Measurements from ENCODE around the gene MAB21L4. TPM values are rescaled to one million over a fixed set of nuclear protein-coding genes. Genes with fewer than 3 reads are reported as not detected.

Gene MAB21L4
- total RNA-seq, 2 experiments from 2014 or later, result not detected

- ChIA-PET POLR2A (no interaction called here), CTCF (ENCODE audit: unreplicated experiment) (no interaction called here)
- H3K4me3 ChIP-seq (ENCODE audit: low read depth, low read length, poor library complexity, severe bottlenecking), result no peak overlapping the region
- TF ChIP-seq CTCF (conservative IDR thresholded peaks at IDR 0.05; ENCODE audit: low read length) (no peak), EZH2phosphoT487 (IDR thresholded peaks at IDR 0.05; ENCODE audit: borderline replicate concordance, low read depth, low read length) (no peak)
- intact Hi-C loops (cut with micrococcal nuclease; ENCODE audit: unreplicated experiment), result no loop called here
- H3K79me2 ChIP-seq (ENCODE audit: insufficient read depth, low read depth, low read length), result no peaks in the 10 kb centered on the region
- no peaks in the 10 kb centered on the region for H3K9me2 ChIP-seq (ENCODE audit: insufficient read depth, low read length)
- no TSS peak for BruUV-seq (replicated peaks)
- no peaks in the 10 kb centered on the region for H3K4me1 ChIP-seq (ENCODE audit: insufficient read depth, low read length, poor library complexity, severe bottlenecking)
- no peak overlapping the region for H2AFZ ChIP-seq (ENCODE audit: low read length)
- H3K9me3 ChIP-seq (ENCODE audit: low read length), result no peaks in the 10 kb centered on the region
- H3K4me2 ChIP-seq (ENCODE audit: low read length), result no peak overlapping the region
- no peaks in the 10 kb centered on the region for H3K36me3 ChIP-seq (ENCODE audit: insufficient read depth, low read length)
- no peak for DNase-seq (ENCODE audit: low spot score)
- no peak overlapping the region for H3K27ac ChIP-seq (ENCODE audit: low read depth, low read length, poor library complexity, severe bottlenecking)
- H4K20me1 ChIP-seq (ENCODE audit: insufficient read depth, low read length), result no peaks in the 10 kb centered on the region
Measured at GRCh38 chr2:240912878-240913809, 17.2 kb upstream of the MAB21L4 start.

- Histone ChIP-seq H4K20me1 (ENCODE audit: insufficient read depth, low read length) (no peaks in the 10 kb centered on the region), H3K4me1 (ENCODE audit: insufficient read depth, low read length, poor library complexity, severe bottlenecking) (no peaks in the 10 kb centered on the region), H3K79me2 (ENCODE audit: insufficient read depth, low read depth, low read length) (no peaks in the 10 kb centered on the region), H3K9me2 (ENCODE audit: insufficient read depth, low read length) (no peaks in the 10 kb centered on the region), H3K4me3 (ENCODE audit: low read depth, low read length, poor library complexity, severe bottlenecking) (no peak overlapping the region), H3K27ac (ENCODE audit: low read depth, low read length, poor library complexity, severe bottlenecking) (no peak overlapping the region), H3K4me2 (ENCODE audit: low read length) (no peak overlapping the region), H2AFZ (ENCODE audit: low read length) (no peak overlapping the region), H3K9me3 (ENCODE audit: low read length) (no peaks in the 10 kb centered on the region), H3K36me3 (ENCODE audit: insufficient read depth, low read length) (no peaks in the 10 kb centered on the region)
- ChIA-PET CTCF (ENCODE audit: unreplicated experiment) (no interaction called here), POLR2A (no interaction called here)
- intact Hi-C loops (cut with micrococcal nuclease; ENCODE audit: unreplicated experiment), result no loop called here
- TF ChIP-seq EZH2phosphoT487 (IDR thresholded peaks at IDR 0.05; ENCODE audit: borderline replicate concordance, low read depth, low read length) (no peak), CTCF (conservative IDR thresholded peaks at IDR 0.05; ENCODE audit: low read length) (no peak)
- BruUV-seq (replicated peaks), result no TSS peak
- no peak for DNase-seq (ENCODE audit: low spot score)
Measured at GRCh38 chr2:240911641-240912265, 15.8 kb upstream of the MAB21L4 start.

Data from OCI-LY7 (cell line).